DMS 273 treated with DMSO at 0.1 percent for 48 hours (cell line): ENCODE results near the gene CCT7.

Experiments
- DNase-seq: peaks from one replicate; lab custom pipeline; 2025; lab: John Stamatoyannopoulos, UW

Gene CCT7

GRCh38 chr2:73294239-73294638 is 60.1 kb downstream of the CCT7 start:
- no peak for DNase-seq

GRCh38 chr2:73295751-73296400 is 61.8 kb downstream of the CCT7 start:
- DNase-seq: peak; percentile 45

- peak; percentile 30 for DNase-seq
Observed at GRCh38 chr2:73297151-73297559, 63.0 kb downstream of the CCT7 start.

GRCh38 chr2:73297586-73297985 is 63.5 kb downstream of the CCT7 start:
- DNase-seq: no peak

GRCh38 chr2:73300926-73301325 is 66.8 kb downstream of the CCT7 start:
- no peak for DNase-seq

- no peak for DNase-seq
Observed at GRCh38 chr2:73301636-73302035, 67.5 kb downstream of the CCT7 start.
